ENCODE results near the gene CRIP1.

The CRIP1 gene

DNA sequence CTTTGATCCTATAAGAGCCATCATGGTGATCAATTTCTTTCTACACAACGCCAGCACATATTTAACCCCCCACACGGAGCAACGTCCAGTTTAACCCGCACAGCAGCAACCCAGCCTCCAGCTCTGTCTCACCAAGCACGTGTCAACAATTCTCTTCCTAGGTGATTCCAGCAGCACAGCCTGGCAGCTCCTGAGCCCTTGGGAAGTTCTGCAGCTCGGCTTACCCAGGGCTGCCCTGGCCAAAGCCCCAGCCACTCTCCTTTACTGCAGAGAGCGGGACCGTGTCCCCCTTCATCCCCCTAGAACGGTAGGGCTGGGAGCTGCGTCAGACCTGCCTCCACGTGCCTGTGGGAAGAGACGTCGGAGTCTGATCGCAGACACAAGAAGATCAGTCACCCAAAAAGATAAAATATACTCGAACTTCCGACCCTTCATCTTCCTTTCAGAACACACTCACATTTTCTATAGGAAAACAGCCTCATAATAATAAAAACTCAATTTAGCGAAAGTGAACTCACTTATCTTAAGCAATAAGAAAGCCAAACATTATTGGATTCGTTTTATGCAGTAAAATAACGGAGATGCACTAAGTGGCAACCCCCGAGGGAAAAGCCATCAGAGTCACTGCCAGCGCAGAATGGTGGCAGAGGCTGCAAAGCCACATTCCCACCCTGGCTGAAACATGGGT lies 47.3 kb downstream of the CRIP1 start:
- DNase-seq (ENCODE audit: low spot score), result no peak

DNA sequence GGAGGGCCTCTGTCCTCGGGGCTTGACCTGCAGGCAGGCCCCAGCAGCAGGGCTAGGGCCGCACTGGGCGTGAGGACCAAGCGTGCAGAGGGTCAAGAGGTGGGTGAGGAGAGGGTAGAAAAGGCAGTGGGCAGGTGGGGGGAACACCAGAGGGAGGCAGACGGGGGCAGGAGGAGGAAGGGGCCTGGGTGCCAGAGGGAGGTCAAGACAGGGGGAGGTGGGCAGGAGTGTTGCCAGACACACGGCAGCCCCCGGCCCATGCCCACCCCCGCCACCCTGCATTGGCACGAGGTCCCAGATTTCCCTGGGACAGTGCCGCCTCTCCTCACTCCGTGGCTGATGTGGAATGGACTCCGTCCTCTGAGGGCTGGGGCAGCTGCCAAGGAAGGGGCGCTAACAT lies 47.9 kb downstream of the CRIP1 start:
- DNase-seq (ENCODE audit: low spot score), result no peak

DNA sequence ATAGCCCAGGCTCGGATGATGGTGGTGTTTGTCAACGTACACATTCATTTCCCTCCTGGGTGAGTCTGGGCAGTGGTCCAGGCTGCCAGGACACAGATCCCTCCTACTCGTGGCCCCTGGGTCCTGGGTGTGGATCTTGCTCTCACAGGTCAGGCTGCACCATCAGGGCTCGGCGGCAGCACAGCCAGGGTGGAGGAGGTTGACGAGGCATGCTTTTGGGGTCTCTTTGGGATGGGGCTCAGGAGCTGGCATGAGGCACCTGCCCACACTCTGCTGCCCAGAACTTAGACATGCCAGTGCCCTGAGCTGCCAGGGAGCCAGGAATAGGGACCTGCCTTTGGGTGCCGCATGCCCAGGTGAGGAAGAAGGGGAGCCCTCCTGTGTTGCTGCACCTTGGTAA lies 49.4 kb downstream of the CRIP1 start:
- no peak for DNase-seq (ENCODE audit: low spot score)

- DNase-seq (ENCODE audit: low spot score), result no peak
These were observed 50.2 kb downstream of the CRIP1 start for GRCh38 chr14:105536691-105537579.

GRCh38 chr14:105537580-105538474 lies 51.1 kb downstream of the CRIP1 start:
- DNase-seq (ENCODE audit: low spot score), result peak; percentile 75

All from CD4-positive, alpha-beta T cell treated with Interleukin-15 for 4 hours (primary cell).